GM10248 (cell line): ENCODE measurements around the gene C5AR1.
A peak's percentile ranks its signal among the peaks of the same experiment; 100 is the strongest.

ENCODE experiments used
- CTCF ChIA-PET: fragments of 300-600 bp; sonication (Branson Sonifier 250); formaldehyde crosslinking; extraction: SDS; loops from one replicate; lab custom pipeline; 2021; ENCODE audit warnings: antibody characterized with exemption; lab: Yijun Ruan, JAX
- POLR2A ChIA-PET: fragments of 350-650 bp; sonication (Branson Sonifier 250); formaldehyde crosslinking; extraction: SDS; loops from one replicate; lab custom pipeline; 2020; ENCODE audit warnings: antibody characterized with exemption; lab: Yijun Ruan, JAX
- DNase-seq: peaks from one replicate; pipeline ENCODE4 v3.0.0; 2012; ENCODE audit errors: extremely low spot score
- TF ChIP-seq, protein P1 (sequence below): IDR thresholded peaks from 2 replicates; pipeline ENCODE4 v1.5.1; 2012; ENCODE audit warnings: mild to moderate bottlenecking, low read depth; ENCODE audit errors: extremely low read depth, missing control alignments, control extremely low read depth

C5AR1 gene

DNA sequence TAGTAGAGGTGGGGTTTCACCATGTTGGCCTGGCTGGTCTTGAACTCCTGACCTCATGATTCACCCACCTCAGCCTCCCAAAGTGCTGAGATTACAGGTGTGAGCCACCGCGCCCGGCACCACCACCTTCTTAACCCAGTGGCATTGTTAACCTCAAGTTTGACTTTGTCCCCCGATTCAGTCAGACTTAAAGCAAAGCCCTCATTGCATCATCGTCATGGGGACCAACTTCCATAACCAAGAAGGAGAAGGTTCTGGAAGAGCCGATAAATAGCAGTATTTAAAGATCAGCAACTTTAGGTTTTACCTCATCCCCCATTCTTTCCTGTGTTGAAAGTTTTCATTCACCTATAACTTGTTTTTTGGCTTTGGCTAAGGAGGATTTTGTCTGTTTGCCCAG lies 41.6 kb upstream of the C5AR1 start:
- ChIA-PET POLR2A (no interaction called here), CTCF (interaction anchor here (0.9 to 1.3 kb wide), 2 partner anchors 10 to 24 kb away, joined by 3 read pairs; no protein-coding TSS in a partner anchor)
- TF ChIP-seq, protein P1, sequence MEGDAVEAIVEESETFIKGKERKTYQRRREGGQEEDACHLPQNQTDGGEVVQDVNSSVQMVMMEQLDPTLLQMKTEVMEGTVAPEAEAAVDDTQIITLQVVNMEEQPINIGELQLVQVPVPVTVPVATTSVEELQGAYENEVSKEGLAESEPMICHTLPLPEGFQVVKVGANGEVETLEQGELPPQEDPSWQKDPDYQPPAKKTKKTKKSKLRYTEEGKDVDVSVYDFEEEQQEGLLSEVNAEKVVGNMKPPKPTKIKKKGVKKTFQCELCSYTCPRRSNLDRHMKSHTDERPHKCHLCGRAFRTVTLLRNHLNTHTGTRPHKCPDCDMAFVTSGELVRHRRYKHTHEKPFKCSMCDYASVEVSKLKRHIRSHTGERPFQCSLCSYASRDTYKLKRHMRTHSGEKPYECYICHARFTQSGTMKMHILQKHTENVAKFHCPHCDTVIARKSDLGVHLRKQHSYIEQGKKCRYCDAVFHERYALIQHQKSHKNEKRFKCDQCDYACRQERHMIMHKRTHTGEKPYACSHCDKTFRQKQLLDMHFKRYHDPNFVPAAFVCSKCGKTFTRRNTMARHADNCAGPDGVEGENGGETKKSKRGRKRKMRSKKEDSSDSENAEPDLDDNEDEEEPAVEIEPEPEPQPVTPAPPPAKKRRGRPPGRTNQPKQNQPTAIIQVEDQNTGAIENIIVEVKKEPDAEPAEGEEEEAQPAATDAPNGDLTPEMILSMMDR: no peak
- DNase-seq: no peak

GRCh38 chr19:47269596-47269995 lies 40.1 kb upstream of the C5AR1 start:
- ChIA-PET POLR2A (no interaction called here), CTCF (interaction anchor here (0.7 to 1.6 kb wide), 3 partner anchors 25 to 119 kb away, joined by 4 to 6 read pairs (median 4); no protein-coding TSS in a partner anchor)
- no peak for DNase-seq
- TF ChIP-seq, protein P1: no peak

DNA sequence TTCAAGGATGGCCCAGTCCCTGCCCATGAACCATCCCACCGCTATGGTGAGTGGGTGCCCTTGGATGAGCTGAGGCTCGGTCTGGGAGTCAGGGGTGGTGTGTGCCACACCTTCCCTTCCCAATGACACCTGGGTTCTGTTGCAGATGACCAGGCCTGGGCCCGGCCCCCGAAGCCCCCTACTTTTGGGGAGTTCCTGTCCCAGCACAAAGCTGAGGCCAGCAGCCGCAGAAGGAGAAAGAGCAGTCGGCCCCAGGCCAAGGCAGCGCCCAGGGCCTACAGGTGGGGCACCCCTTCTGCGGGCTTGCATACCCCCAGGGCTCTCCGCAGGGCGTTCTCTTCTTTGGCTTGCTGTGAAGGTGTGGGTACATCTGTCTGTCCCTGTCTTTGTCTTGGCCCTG lies 39.3 kb upstream of the C5AR1 start:
- CTCF ChIA-PET: interaction anchor here (1.3 to 1.4 kb wide), 2 partner anchors 79 to 120 kb away, joined by 4 to 5 read pairs; partner anchors contain the start of gene DHX34
- DNase-seq: no peak
- TF ChIP-seq, protein P1: no peak
- POLR2A ChIA-PET: no interaction called here

- ChIA-PET POLR2A (interaction anchor here (1.2 kb wide), 2 partner anchors 11 to 15 kb away, joined by 3 to 5 read pairs; no protein-coding TSS in a partner anchor), CTCF (interaction anchor here (1.1 to 1.4 kb wide), 4 partner anchors 13 to 330 kb away, joined by 3 to 5 read pairs (median 4); partner anchors contain the start of gene DHX34)
- TF ChIP-seq, protein P1: no peak
- no peak for DNase-seq
Observed at GRCh38 chr19:47271949-47272348, 37.7 kb upstream of the C5AR1 start.

GRCh38 chr19:47272448-47273312 lies 37.0 kb upstream of the C5AR1 start:
- CTCF ChIA-PET: interaction anchor here (1.1 to 1.4 kb wide), 3 partner anchors 12 to 329 kb away, joined by 3 to 4 read pairs (median 3); no protein-coding TSS in a partner anchor
- TF ChIP-seq, protein P1: no peak
- POLR2A ChIA-PET: interaction anchor here (1.2 kb wide), 2 partner anchors 12 to 16 kb away, joined by 3 to 5 read pairs; no protein-coding TSS in a partner anchor
- DNase-seq: no peak

GRCh38 chr19:47273313-47274070 lies 36.2 kb upstream of the C5AR1 start:
- CTCF ChIA-PET: interaction anchor here (1.1 to 3.6 kb wide), 6 partner anchors 11 to 194 kb away, joined by 3 to 20 read pairs (median 6); partner anchors contain the start of gene CCDC9
- POLR2A ChIA-PET: interaction anchor here (0.6 to 2.3 kb wide), 10 partner anchors 12 to 1841 kb away, joined by 3 to 30 read pairs (median 6); partner anchors contain the start of genes CCDC9 and ZC3H4
- TF ChIP-seq, protein P1: no peak
- DNase-seq: peak; percentile 93
